SK-N-MC (cell line): Measurements from ENCODE around the gene IQCE.

Source experiments
- EZH2 ChIP-seq: fragments of 200-600 bp; sonication (generic); IDR thresholded peaks from one replicate; pipeline ENCODE4 v1.6.1; 2017; ENCODE audit warnings: antibody characterized with exemption
- FOXP2 ChIP-seq: optimal IDR thresholded peaks from 2 replicates; pipeline ENCODE3; 2011; ENCODE audit warnings: mild to moderate bottlenecking, moderate library complexity; ENCODE audit not compliant: insufficient read depth; ENCODE audit errors: extremely low read length, control extremely low read depth
- POLR2AphosphoS5 ChIP-seq: IDR thresholded peaks from 2 replicates; pipeline ENCODE4 v1.6.1; 2012; ENCODE audit warnings: mild to moderate bottlenecking, low read depth, low read length, borderline replicate concordance

GRCh38 chr7:2632733-2633537 lies 74.2 kb downstream of the IQCE start:
- TF ChIP-seq EZH2 (no peak), POLR2AphosphoS5 (no peak), FOXP2 (no peak)
